GM19467 (cell line): ENCODE results near the gene VWDE.

Source experiments
- ATAC-seq: cut with Tn5 transposase; IDR thresholded peaks from one replicate; pipeline ENCODE4 v1.9.1; 2021; ENCODE audit warnings: mild to moderate bottlenecking, moderate library complexity; ENCODE audit not compliant: unreplicated experiment

The VWDE gene

GRCh38 chr7:12291870-12292269 lies 111.8 kb downstream of the VWDE start:
- ATAC-seq: no peak

GRCh38 chr7:12290761-12291160 lies 112.9 kb downstream of the VWDE start:
- no peak for ATAC-seq

GRCh38 chr7:12289996-12290395 lies 113.7 kb downstream of the VWDE start:
- no peak for ATAC-seq

- no peak for ATAC-seq
These were observed 115.8 kb downstream of the VWDE start for GRCh38 chr7:12287901-12288300.

GRCh38 chr7:12281038-12281437 lies 122.6 kb downstream of the VWDE start:
- no peak for ATAC-seq
